Activated naive CD8-positive, alpha-beta T cell treated with anti-CD3 and anti-CD28 coated beads for 36 hours (primary cell): ENCODE data around the gene LGALS9. TPM values are rescaled to one million over a fixed set of nuclear protein-coding genes. Genes with fewer than 3 reads are reported as not detected.
A peak's percentile ranks its signal among the peaks of the same experiment; 100 is the strongest.

Experiments used
- DNase-seq: peaks from one replicate; pipeline ENCODE4 v3.0.0; 2021
- H3K27ac Mint-ChIP-seq: one replicate; pipeline ENCODE4 v1.8.0; 2022; ENCODE audit warnings: mild to moderate bottlenecking, moderate library complexity, mixed read lengths
- H3K27me3 Mint-ChIP-seq: one replicate; pipeline ENCODE4 v1.8.0; 2022; ENCODE audit warnings: mild to moderate bottlenecking, mixed read lengths
- H3K36me3 Mint-ChIP-seq: one replicate; pipeline ENCODE4 v1.8.0; 2021; ENCODE audit warnings: mild to moderate bottlenecking, mixed read lengths
- H3K4me1 Mint-ChIP-seq: one replicate; pipeline ENCODE4 v1.8.0; 2021; ENCODE audit warnings: mixed read lengths
- H3K4me3 Mint-ChIP-seq: one replicate; pipeline ENCODE4 v1.8.0; 2022; ENCODE audit warnings: mild to moderate bottlenecking, moderate library complexity, mixed read lengths
- H3K9me3 Mint-ChIP-seq: one replicate; pipeline ENCODE4 v1.8.0; 2022; ENCODE audit warnings: mixed read lengths
- total RNA-seq, 2 experiments: library from RNA; stranded (reverse); gene quantifications; one replicate each; pipeline ENCODE4 v1.2.3, GENCODE V29; 2021

LGALS9 gene
- total RNA-seq, result 10 to 100 TPM; 25.1 to 25.3 TPM

GRCh38 chr17:27630607-27631410 is at the start of gene LGALS9:
Gene LGALS9, plus strand, starts transcription at chr17:27631188. Its CDS starts 78 bp downstream, at chr17:27631266.
- H3K4me1 Mint-ChIP-seq, result peaks cover 24% of the 10 kb centered on the region
- peak within 1 kb of the TSS; percentile 74 for H3K27ac Mint-ChIP-seq
- no peaks in the 10 kb centered on the region for H3K9me3 Mint-ChIP-seq
- DNase-seq, result peak; percentile 21
- H3K27me3 Mint-ChIP-seq, result no peaks in the 10 kb centered on the region
- peaks cover 12% of the 10 kb centered on the region for H3K36me3 Mint-ChIP-seq
- peak within 1 kb of the TSS; percentile 77 for H3K4me3 Mint-ChIP-seq

- Mint-ChIP-seq H3K27me3 (no peaks in the 10 kb centered on the region), H3K9me3 (no peaks in the 10 kb centered on the region), H3K27ac (no peak overlapping the region), H3K36me3 (peaks cover 26% of the 10 kb centered on the region), H3K4me1 (peaks cover 25% of the 10 kb centered on the region), H3K4me3 (no peak overlapping the region)
- DNase-seq, result no peak
Observed at GRCh38 chr17:27582696-27583095, 48.3 kb upstream of the LGALS9 start.

GRCh38 chr17:27585153-27585681 is 45.8 kb upstream of the LGALS9 start:
- no peak for DNase-seq
- H3K27me3 Mint-ChIP-seq, result no peaks in the 10 kb centered on the region
- no peak overlapping the region for H3K4me3 Mint-ChIP-seq
- H3K9me3 Mint-ChIP-seq, result no peaks in the 10 kb centered on the region
- H3K4me1 Mint-ChIP-seq, result peaks cover 3% of the 10 kb centered on the region
- H3K27ac Mint-ChIP-seq, result no peak overlapping the region
- peaks cover 14% of the 10 kb centered on the region for H3K36me3 Mint-ChIP-seq

GRCh38 chr17:27585792-27586191 is 45.2 kb upstream of the LGALS9 start:
- Mint-ChIP-seq H3K36me3 (peaks cover 12% of the 10 kb centered on the region), H3K4me3 (no peak overlapping the region), H3K4me1 (no peaks in the 10 kb centered on the region), H3K9me3 (no peaks in the 10 kb centered on the region), H3K27me3 (no peaks in the 10 kb centered on the region), H3K27ac (no peak overlapping the region)
- no peak for DNase-seq

GRCh38 chr17:27586203-27586721 is 44.7 kb upstream of the LGALS9 start:
- H3K36me3 Mint-ChIP-seq, result peaks cover 12% of the 10 kb centered on the region
- no peaks in the 10 kb centered on the region for H3K9me3 Mint-ChIP-seq
- no peak overlapping the region for H3K27ac Mint-ChIP-seq
- no peak overlapping the region for H3K4me3 Mint-ChIP-seq
- H3K4me1 Mint-ChIP-seq, result no peaks in the 10 kb centered on the region
- DNase-seq, result no peak
- no peaks in the 10 kb centered on the region for H3K27me3 Mint-ChIP-seq

GRCh38 chr17:27588354-27588753 is 42.6 kb upstream of the LGALS9 start:
- H3K27ac Mint-ChIP-seq, result no peak overlapping the region
- no peak for DNase-seq

GRCh38 chr17:27590864-27591263 is 40.1 kb upstream of the LGALS9 start:
- no peak for DNase-seq
- Mint-ChIP-seq H3K27me3 (no peaks in the 10 kb centered on the region), H3K9me3 (no peaks in the 10 kb centered on the region), H3K4me3 (no peak overlapping the region), H3K4me1 (peaks cover 7% of the 10 kb centered on the region), H3K27ac (no peak overlapping the region), H3K36me3 (peaks cover 11% of the 10 kb centered on the region)

More at GRCh38 chr17:27588354-27588753, 42.6 kb upstream of the LGALS9 start:
- no peaks in the 10 kb centered on the region for H3K9me3 Mint-ChIP-seq
- no peak overlapping the region for H3K4me3 Mint-ChIP-seq
- H3K36me3 Mint-ChIP-seq, result peaks cover 13% of the 10 kb centered on the region
- H3K27me3 Mint-ChIP-seq, result no peaks in the 10 kb centered on the region
- H3K4me1 Mint-ChIP-seq, result no peaks in the 10 kb centered on the region

GRCh38 chr17:27591986-27592385 is 39.0 kb upstream of the LGALS9 start:
- Mint-ChIP-seq H3K4me3 (no peak overlapping the region), H3K27me3 (no peaks in the 10 kb centered on the region)

GRCh38 chr17:27593232-27593856 is 37.6 kb upstream of the LGALS9 start:
- Mint-ChIP-seq H3K4me1 (peaks cover 7% of the 10 kb centered on the region), H3K4me3 (no peak overlapping the region), H3K9me3 (no peaks in the 10 kb centered on the region), H3K36me3 (peaks cover 6% of the 10 kb centered on the region), H3K27ac (no peak overlapping the region), H3K27me3 (no peaks in the 10 kb centered on the region)
- no peak for DNase-seq

More at GRCh38 chr17:27591986-27592385, 39.0 kb upstream of the LGALS9 start:
- Mint-ChIP-seq H3K27ac (no peak overlapping the region), H3K36me3 (peaks cover 11% of the 10 kb centered on the region), H3K9me3 (no peaks in the 10 kb centered on the region), H3K4me1 (peaks cover 7% of the 10 kb centered on the region)
- no peak for DNase-seq

- H3K27ac Mint-ChIP-seq, result no peak overlapping the region
Observed at GRCh38 chr17:27593857-27594255, 37.1 kb upstream of the LGALS9 start.

GRCh38 chr17:27595208-27595607 is 35.8 kb upstream of the LGALS9 start:
- no peak for DNase-seq
- Mint-ChIP-seq H3K9me3 (no peaks in the 10 kb centered on the region), H3K4me1 (peaks cover 8% of the 10 kb centered on the region), H3K36me3 (peaks cover 6% of the 10 kb centered on the region), H3K27ac (peak overlapping the region; percentile 8), H3K4me3 (no peak overlapping the region), H3K27me3 (no peaks in the 10 kb centered on the region)

More at GRCh38 chr17:27593857-27594255, 37.1 kb upstream of the LGALS9 start:
- peaks cover 7% of the 10 kb centered on the region for H3K4me1 Mint-ChIP-seq
- peaks cover 6% of the 10 kb centered on the region for H3K36me3 Mint-ChIP-seq
- no peaks in the 10 kb centered on the region for H3K9me3 Mint-ChIP-seq
- H3K4me3 Mint-ChIP-seq, result no peak overlapping the region
- DNase-seq, result no peak
- no peaks in the 10 kb centered on the region for H3K27me3 Mint-ChIP-seq

GRCh38 chr17:27596096-27596495 is 34.9 kb upstream of the LGALS9 start:
- peaks cover 8% of the 10 kb centered on the region for H3K4me1 Mint-ChIP-seq
- H3K27ac Mint-ChIP-seq, result no peak overlapping the region
- no peaks in the 10 kb centered on the region for H3K27me3 Mint-ChIP-seq

GRCh38 chr17:27596566-27597187 is 34.3 kb upstream of the LGALS9 start:
- Mint-ChIP-seq H3K27me3 (no peaks in the 10 kb centered on the region), H3K27ac (peak overlapping the region; percentile 11), H3K9me3 (no peaks in the 10 kb centered on the region), H3K4me1 (peaks cover 8% of the 10 kb centered on the region), H3K36me3 (peaks cover 13% of the 10 kb centered on the region), H3K4me3 (no peak overlapping the region)
- no peak for DNase-seq

More at GRCh38 chr17:27596096-27596495, 34.9 kb upstream of the LGALS9 start:
- Mint-ChIP-seq H3K4me3 (no peak overlapping the region), H3K9me3 (no peaks in the 10 kb centered on the region), H3K36me3 (peaks cover 8% of the 10 kb centered on the region)
- DNase-seq, result no peak

- no peak for DNase-seq
- Mint-ChIP-seq H3K27ac (no peak overlapping the region), H3K9me3 (no peaks in the 10 kb centered on the region), H3K4me3 (no peak overlapping the region), H3K27me3 (no peaks in the 10 kb centered on the region), H3K4me1 (peaks cover 8% of the 10 kb centered on the region), H3K36me3 (peaks cover 13% of the 10 kb centered on the region)
Observed at GRCh38 chr17:27597188-27597580, 33.8 kb upstream of the LGALS9 start.

GRCh38 chr17:27597783-27598320 is 33.1 kb upstream of the LGALS9 start:
- Mint-ChIP-seq H3K9me3 (no peaks in the 10 kb centered on the region), H3K4me1 (peaks cover 8% of the 10 kb centered on the region), H3K27me3 (no peaks in the 10 kb centered on the region), H3K4me3 (no peak overlapping the region), H3K36me3 (peaks cover 7% of the 10 kb centered on the region), H3K27ac (no peak overlapping the region)
- no peak for DNase-seq
